ENCODE measurements around the gene CENPO. TPM values are rescaled to one million over a fixed set of nuclear protein-coding genes. Genes with fewer than 3 reads are reported as not detected.

CENPO gene
- total and polyA plus RNA-seq, 2 donors (not counting 3 experiments of a cell fraction or from before 2014, with no cell fraction given): 26.8 to 45.3 TPM

- no peak overlapping the region for H3K27ac ChIP-seq (ENCODE audit: insufficient read depth, low read depth, low read length)
- dilution Hi-C loops (cut with MboI; ENCODE audit: extremely low pct_ligation_motif_present, low sequenced_read_pairs): no loop called here
- H2AFZ ChIP-seq (ENCODE audit: low read depth, low read length): no peak overlapping the region
- no TSS peak for BruUV-seq (replicated peaks)
- ChIA-PET CTCF (interaction anchor here (1.5 to 1.7 kb wide), 2 partner anchors 16 to 53 kb away, joined by 3 to 4 read pairs; no protein-coding TSS in a partner anchor), POLR2A (no interaction called here)
- H3K36me3 ChIP-seq (ENCODE audit: control insufficient read depth in 2 of 2, extremely low read depth in 1 of 2, insufficient read depth in 2 of 2, low read length in 2 of 2): no peaks in the 10 kb centered on the region
- H4K20me1 ChIP-seq (replicated peaks; ENCODE audit: control insufficient read depth, extremely low read depth, insufficient read depth, low read length): no peaks in the 10 kb centered on the region
- H3K9me3 ChIP-seq (replicated peaks; ENCODE audit: control insufficient read depth, insufficient read depth, low read length): no peaks in the 10 kb centered on the region
- DNase-seq (ENCODE audit: low read depth, low spot score) (no peak), FAIRE-seq (no peak)
- no peak overlapping the region for H3K4me2 ChIP-seq (ENCODE audit: insufficient read depth, low read length)
- H3K4me3 ChIP-seq (replicated peaks in 1 of 3; ENCODE audit: insufficient read depth in 1 of 3, low read depth in 1 of 3, low read length in 3 of 3): no peak overlapping the region
- no peak overlapping the region for H3K9ac ChIP-seq (replicated peaks; ENCODE audit: extremely low read depth, insufficient read depth, low read length)
- intact Hi-C loops (cut with micrococcal nuclease): no loop called here
- H3K79me2 ChIP-seq (ENCODE audit: control insufficient read depth, insufficient read depth, low read length): no peaks in the 10 kb centered on the region
- no peak for TF ChIP-seq JUN (IDR thresholded peaks at IDR 0.05; ENCODE audit: borderline replicate concordance, insufficient read depth, insufficient read length, low read depth)
- TF ChIP-seq POLR2A (IDR thresholded peaks at IDR 0.05; ENCODE audit: low read depth, low read length): no peak
- no peak for TF ChIP-seq MYC (IDR thresholded peaks at IDR 0.05; ENCODE audit: low read depth, low read length)
- no peak for TF ChIP-seq MAX (IDR thresholded peaks at IDR 0.05; ENCODE audit: insufficient read depth, insufficient read length)
- TF ChIP-seq POLR2AphosphoS5 (IDR thresholded peaks at IDR 0.05; ENCODE audit: insufficient read depth, low read depth, low read length): no peak
- no peak for TF ChIP-seq FOS (IDR thresholded peaks at IDR 0.05; ENCODE audit: borderline replicate concordance, insufficient read depth, low read length)
- no peak for TF ChIP-seq EZH2 (IDR thresholded peaks at IDR 0.05; ENCODE audit: borderline replicate concordance, low read depth, low read length, severe bottlenecking)
- no peak for TF ChIP-seq CTCF (IDR thresholded peaks at IDR 0.05; ENCODE audit: extremely low read depth in 1 of 2, insufficient read depth in 1 of 2, low read depth in 1 of 2, low read length in 2 of 2)
- no peak for TF ChIP-seq GATA2 (IDR thresholded peaks at IDR 0.05; ENCODE audit: insufficient read depth, insufficient read length, low read depth, low read length)
- H3K9me1 ChIP-seq (replicated peaks; ENCODE audit: control insufficient read depth, extremely low read depth, insufficient read depth, low read length): no peaks in the 10 kb centered on the region
- H3K27me3 ChIP-seq (ENCODE audit: control insufficient read depth in 2 of 2, insufficient read depth in 2 of 2, low read length in 2 of 2): no peaks in the 10 kb centered on the region
- peaks cover 5% of the 10 kb centered on the region for H3K4me1 ChIP-seq (ENCODE audit: control insufficient read depth, extremely low read depth, insufficient read depth, low read length)
These were observed 18.9 kb upstream of the CENPO start for GRCh38 chr2:24774373-24774772.

Measured in endothelial cell of umbilical vein (primary cell).